K562 (cell line): ENCODE results near the gene THSD8. TPM values are rescaled to one million over a fixed set of nuclear protein-coding genes. Genes with fewer than 3 reads are reported as not detected.

Experiments
- C11orf30 ChIP-seq: fragments of 450-650 bp; IDR thresholded peaks from 2 replicates; pipeline ENCODE4 v1.6.1; 2016; ENCODE audit warnings: low read depth, mild to moderate bottlenecking
- NCOA4 ChIP-seq: fragments of 450-650 bp; IDR thresholded peaks from 2 replicates; pipeline ENCODE4 v1.6.1; 2018; ENCODE audit warnings: mild to moderate bottlenecking; ENCODE audit not compliant: partially characterized antibody
- NFE2 ChIP-seq: IDR thresholded peaks from 2 replicates; pipeline ENCODE4 v1.6.1; 2014; ENCODE audit warnings: antibody characterized with exemption, low read depth
- NFRKB ChIP-seq: fragments of 450-650 bp; IDR thresholded peaks from 2 replicates; pipeline ENCODE4 v1.6.1; 2016; ENCODE audit warnings: low read depth
- SMAD2 ChIP-seq: fragments of 150-350 bp; IDR thresholded peaks from 2 replicates; pipeline ENCODE4 v1.6.1; 2014; ENCODE audit warnings: low read depth, mild to moderate bottlenecking, low read length
- SRSF7 ChIP-seq: fragments of 200-400 bp; formaldehyde crosslinking; optimal IDR thresholded peaks from 2 replicates; pipeline ENCODE3; 2017; ENCODE audit warnings: mild to moderate bottlenecking, low read depth, low read length
- THRAP3 ChIP-seq: fragments of 450-650 bp; IDR thresholded peaks from 2 replicates; pipeline ENCODE4 v1.6.1; 2016; ENCODE audit warnings: mild to moderate bottlenecking, inconsistent platforms, borderline replicate concordance
- U2AF2 ChIP-seq: fragments of 200-400 bp; formaldehyde crosslinking; optimal IDR thresholded peaks from 2 replicates; pipeline ENCODE3; 2017; ENCODE audit warnings: low read depth, mild to moderate bottlenecking, low read length
- XRCC5 ChIP-seq: fragments of 200-400 bp; formaldehyde crosslinking; IDR thresholded peaks from 2 replicates; pipeline ENCODE4 v1.6.1; 2017; ENCODE audit warnings: low read depth, mild to moderate bottlenecking, low read length
- polyA plus RNA-seq, 8 experiments: library from polyadenylated mRNA; depleted of rRNA in 4 of 8; stranded (reverse) in 5 of 8; unstranded in 3 of 8; fragments of >200 nt; fragmentation: Nextera tagmentation in 2 of 8; fragmentation: Illumina TruSeq in 1 of 8; extraction: Ambion mirVana in 2 of 8; extraction: Trizol in 1 of 8; gene quantifications; 2 replicates each; pipeline versions ENCODE4 v1.2.1 to v1.2.3, GENCODE V29; 2011 to 2014; ENCODE audit warnings: inconsistent platforms in 1 of 8, missing spikeins in 1 of 8
- total RNA-seq, 7 experiments: library from RNA; depleted of rRNA in 6 of 7; stranded (reverse); fragments of >200 nt in 6 of 7; fragmentation: Illumina TruSeq in 2 of 7; extraction: Trizol in 2 of 7; gene quantifications; 2 replicates each; pipeline versions ENCODE4 v1.2.1 to v1.2.3, GENCODE V29; 2011 to 2021; ENCODE audit warnings: low replicate concordance in 1 of 7
- TF ChIP-seq, protein P1 (sequence below): fragments of 450-650 bp; IDR thresholded peaks from 2 replicates; pipeline ENCODE4 v1.6.1; 2016; ENCODE audit warnings: missing biosample characterization, missing genetic modification characterization
- TF ChIP-seq, protein P2 (sequence below), 3 experiments: fragments of 200-800 bp in 1 of 3; fragments of 250-450 bp in 1 of 3; fragments of 450-650 bp in 1 of 3; sonication (Bioruptor Pico) in 1 of 3; sonication (Bioruptor generic) in 1 of 3; formaldehyde crosslinking in 1 of 3; IDR thresholded peaks; 2 replicates each; pipeline versions ENCODE4 v1.6.1 to v1.8.0; 2016 to 2022; ENCODE audit warnings: mild to moderate bottlenecking in 2 of 3, missing genetic modification characterization in 2 of 3, missing compliant biosample characterization in 1 of 3, moderate library complexity in 1 of 3
- TF ChIP-seq, protein P3 (sequence below): sonication (generic); formaldehyde crosslinking; IDR thresholded peaks from 2 replicates; pipeline ENCODE4 v1.8.1; 2023; ENCODE audit warnings: mild to moderate bottlenecking, missing genetic modification reagents
- TF ChIP-seq, protein P4 (sequence below): fragments of 450-650 bp; formaldehyde crosslinking; IDR thresholded peaks from 2 replicates; pipeline ENCODE4 v1.4.0; 2020; ENCODE audit warnings: mild to moderate bottlenecking, moderate library complexity
- TF ChIP-seq, protein P5 (sequence below): fragments of 450-650 bp; IDR thresholded peaks from 2 replicates; pipeline ENCODE4 v1.6.1; 2018; ENCODE audit warnings: mild to moderate bottlenecking, low read depth; ENCODE audit not compliant: partially characterized antibody

Gene THSD8
- total and polyA plus RNA-seq, 9 of the 15 experiments (the other 6 are each of a cell fraction or from before 2014, with no cell fraction given): 8.4 to 42.4 (median 19.9) TPM; not detected in 2

DNA sequence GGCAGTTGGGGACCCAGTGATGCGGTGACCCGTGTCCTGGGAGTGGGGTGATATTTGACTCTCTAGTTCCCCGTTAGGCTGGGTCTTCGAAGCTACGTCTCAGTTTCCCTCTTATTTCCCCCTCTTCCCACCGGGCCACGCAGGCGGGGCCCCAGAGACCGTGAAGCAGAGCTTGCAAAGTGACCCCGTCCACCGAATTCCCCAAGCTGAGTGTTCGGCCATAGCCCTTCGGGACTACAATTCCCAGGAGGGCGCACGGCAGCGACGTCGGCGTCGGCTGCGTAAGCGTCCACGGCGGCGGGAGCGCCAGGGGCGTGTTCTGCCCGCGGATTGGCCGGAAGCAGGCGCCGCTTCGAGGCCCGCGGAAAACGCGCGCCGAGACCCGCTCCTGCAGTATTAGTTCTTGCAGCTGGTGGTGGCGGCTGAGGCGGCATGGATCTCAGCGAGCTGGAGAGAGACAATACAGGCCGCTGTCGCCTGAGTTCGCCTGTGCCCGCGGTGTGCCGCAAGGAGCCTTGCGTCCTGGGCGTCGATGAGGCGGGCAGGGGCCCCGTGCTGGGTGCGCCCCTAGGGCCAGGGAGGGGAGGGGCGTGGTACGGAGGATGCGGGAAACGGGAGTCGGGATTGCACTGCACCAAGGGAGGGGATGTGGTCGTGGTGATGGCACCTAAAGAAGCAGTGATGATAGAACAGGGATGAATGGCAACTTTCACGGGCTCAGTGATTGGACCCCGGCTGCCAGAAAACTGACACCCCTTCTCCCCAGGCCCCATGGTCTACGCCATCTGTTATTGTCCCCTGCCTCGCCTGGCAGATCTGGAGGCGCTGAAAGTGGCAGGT, 4.6 kb downstream of the THSD8 start, which contains the start of gene RNASEH2A (continued):
- TF ChIP-seq NCOA4 (no peak), SMAD2 (no peak), THRAP3 (no peak), C11orf30 (peak; percentile 82), NFE2 (0 out of 2 replicates have a peak, but pooled peaks have one; percentile 1), XRCC5 (peak; percentile 40), NFRKB (peak; percentile 56; the same call in 1 of the 2 replicates), SRSF7 (no peak), U2AF2 (no peak)
- TF ChIP-seq, protein P1, sequence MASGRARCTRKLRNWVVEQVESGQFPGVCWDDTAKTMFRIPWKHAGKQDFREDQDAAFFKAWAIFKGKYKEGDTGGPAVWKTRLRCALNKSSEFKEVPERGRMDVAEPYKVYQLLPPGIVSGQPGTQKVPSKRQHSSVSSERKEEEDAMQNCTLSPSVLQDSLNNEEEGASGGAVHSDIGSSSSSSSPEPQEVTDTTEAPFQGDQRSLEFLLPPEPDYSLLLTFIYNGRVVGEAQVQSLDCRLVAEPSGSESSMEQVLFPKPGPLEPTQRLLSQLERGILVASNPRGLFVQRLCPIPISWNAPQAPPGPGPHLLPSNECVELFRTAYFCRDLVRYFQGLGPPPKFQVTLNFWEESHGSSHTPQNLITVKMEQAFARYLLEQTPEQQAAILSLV: no peak
- TF ChIP-seq, protein P2, sequence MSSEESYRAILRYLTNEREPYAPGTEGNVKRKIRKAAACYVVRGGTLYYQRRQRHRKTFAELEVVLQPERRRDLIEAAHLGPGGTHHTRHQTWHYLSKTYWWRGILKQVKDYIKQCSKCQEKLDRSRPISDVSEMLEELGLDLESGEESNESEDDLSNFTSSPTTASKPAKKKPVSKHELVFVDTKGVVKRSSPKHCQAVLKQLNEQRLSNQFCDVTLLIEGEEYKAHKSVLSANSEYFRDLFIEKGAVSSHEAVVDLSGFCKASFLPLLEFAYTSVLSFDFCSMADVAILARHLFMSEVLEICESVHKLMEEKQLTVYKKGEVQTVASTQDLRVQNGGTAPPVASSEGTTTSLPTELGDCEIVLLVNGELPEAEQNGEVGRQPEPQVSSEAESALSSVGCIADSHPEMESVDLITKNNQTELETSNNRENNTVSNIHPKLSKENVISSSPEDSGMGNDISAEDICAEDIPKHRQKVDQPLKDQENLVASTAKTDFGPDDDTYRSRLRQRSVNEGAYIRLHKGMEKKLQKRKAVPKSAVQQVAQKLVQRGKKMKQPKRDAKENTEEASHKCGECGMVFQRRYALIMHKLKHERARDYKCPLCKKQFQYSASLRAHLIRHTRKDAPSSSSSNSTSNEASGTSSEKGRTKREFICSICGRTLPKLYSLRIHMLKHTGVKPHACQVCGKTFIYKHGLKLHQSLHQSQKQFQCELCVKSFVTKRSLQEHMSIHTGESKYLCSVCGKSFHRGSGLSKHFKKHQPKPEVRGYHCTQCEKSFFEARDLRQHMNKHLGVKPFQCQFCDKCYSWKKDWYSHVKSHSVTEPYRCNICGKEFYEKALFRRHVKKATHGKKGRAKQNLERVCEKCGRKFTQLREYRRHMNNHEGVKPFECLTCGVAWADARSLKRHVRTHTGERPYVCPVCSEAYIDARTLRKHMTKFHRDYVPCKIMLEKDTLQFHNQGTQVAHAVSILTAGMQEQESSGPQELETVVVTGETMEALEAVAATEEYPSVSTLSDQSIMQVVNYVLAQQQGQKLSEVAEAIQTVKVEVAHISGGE (CRISPR knock-in tag; IDR thresholded peaks at IDR 0.05): peak in 1 of 3 experiments; percentile 64; a peak in 1 of 6 replicates
- TF ChIP-seq, protein P3, sequence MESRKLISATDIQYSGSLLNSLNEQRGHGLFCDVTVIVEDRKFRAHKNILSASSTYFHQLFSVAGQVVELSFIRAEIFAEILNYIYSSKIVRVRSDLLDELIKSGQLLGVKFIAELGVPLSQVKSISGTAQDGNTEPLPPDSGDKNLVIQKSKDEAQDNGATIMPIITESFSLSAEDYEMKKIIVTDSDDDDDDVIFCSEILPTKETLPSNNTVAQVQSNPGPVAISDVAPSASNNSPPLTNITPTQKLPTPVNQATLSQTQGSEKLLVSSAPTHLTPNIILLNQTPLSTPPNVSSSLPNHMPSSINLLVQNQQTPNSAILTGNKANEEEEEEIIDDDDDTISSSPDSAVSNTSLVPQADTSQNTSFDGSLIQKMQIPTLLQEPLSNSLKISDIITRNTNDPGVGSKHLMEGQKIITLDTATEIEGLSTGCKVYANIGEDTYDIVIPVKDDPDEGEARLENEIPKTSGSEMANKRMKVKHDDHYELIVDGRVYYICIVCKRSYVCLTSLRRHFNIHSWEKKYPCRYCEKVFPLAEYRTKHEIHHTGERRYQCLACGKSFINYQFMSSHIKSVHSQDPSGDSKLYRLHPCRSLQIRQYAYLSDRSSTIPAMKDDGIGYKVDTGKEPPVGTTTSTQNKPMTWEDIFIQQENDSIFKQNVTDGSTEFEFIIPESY: no peak; the same call in 1 of the 2 replicates
- TF ChIP-seq, protein P4, sequence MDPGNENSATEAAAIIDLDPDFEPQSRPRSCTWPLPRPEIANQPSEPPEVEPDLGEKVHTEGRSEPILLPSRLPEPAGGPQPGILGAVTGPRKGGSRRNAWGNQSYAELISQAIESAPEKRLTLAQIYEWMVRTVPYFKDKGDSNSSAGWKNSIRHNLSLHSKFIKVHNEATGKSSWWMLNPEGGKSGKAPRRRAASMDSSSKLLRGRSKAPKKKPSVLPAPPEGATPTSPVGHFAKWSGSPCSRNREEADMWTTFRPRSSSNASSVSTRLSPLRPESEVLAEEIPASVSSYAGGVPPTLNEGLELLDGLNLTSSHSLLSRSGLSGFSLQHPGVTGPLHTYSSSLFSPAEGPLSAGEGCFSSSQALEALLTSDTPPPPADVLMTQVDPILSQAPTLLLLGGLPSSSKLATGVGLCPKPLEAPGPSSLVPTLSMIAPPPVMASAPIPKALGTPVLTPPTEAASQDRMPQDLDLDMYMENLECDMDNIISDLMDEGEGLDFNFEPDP (CRISPR knock-in tag): no peak
- TF ChIP-seq, protein P5, sequence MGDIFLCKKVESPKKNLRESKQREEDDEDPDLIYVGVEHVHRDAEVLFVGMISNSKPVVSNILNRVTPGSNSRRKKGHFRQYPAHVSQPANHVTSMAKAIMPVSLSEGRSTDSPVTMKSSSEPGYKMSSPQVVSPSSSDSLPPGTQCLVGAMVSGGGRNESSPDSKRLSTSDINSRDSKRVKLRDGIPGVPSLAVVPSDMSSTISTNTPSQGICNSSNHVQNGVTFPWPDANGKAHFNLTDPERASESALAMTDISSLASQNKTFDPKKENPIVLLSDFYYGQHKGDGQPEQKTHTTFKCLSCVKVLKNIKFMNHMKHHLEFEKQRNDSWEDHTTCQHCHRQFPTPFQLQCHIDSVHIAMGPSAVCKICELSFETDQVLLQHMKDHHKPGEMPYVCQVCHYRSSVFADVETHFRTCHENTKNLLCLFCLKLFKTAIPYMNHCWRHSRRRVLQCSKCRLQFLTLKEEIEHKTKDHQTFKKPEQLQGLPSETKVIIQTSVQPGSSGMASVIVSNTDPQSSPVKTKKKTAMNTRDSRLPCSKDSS: no peak
